ENCODE measurements around the gene CATSPERE.

The CATSPERE gene

DNA sequence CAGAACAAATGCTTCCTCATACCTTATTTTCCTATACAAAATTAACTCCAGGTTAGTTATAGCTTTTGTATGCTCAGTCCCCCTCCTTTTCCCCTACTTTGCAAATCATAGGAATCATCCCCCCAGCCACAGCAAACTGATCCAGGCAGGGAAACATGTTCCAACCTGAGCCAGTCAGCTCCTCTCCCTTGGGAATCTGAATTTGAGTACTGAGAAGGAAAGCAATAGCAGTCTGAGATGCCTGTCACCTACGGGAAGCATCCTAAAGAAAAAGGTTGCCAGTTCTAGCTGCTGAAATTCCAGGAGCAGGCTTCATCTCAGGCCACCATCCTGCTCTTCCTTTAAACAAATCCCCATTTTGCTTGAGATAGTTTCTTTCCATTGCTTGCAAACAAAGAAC is 16.2 kb upstream of the CATSPERE start:
- Histone ChIP-seq H3K27me3 (ENCODE audit: insufficient read depth, low read depth, severe bottlenecking) (no peaks in the 10 kb centered on the region), H3K27ac (no peak overlapping the region), H3K4me3 (ENCODE audit: low read depth, low read length) (no peak overlapping the region), H3K36me3 (peaks cover 3% of the 10 kb centered on the region), H3K9me3 (ENCODE audit: severe bottlenecking) (no peaks in the 10 kb centered on the region)
- DNase-seq = no peak
- TF ChIP-seq, protein P1, sequence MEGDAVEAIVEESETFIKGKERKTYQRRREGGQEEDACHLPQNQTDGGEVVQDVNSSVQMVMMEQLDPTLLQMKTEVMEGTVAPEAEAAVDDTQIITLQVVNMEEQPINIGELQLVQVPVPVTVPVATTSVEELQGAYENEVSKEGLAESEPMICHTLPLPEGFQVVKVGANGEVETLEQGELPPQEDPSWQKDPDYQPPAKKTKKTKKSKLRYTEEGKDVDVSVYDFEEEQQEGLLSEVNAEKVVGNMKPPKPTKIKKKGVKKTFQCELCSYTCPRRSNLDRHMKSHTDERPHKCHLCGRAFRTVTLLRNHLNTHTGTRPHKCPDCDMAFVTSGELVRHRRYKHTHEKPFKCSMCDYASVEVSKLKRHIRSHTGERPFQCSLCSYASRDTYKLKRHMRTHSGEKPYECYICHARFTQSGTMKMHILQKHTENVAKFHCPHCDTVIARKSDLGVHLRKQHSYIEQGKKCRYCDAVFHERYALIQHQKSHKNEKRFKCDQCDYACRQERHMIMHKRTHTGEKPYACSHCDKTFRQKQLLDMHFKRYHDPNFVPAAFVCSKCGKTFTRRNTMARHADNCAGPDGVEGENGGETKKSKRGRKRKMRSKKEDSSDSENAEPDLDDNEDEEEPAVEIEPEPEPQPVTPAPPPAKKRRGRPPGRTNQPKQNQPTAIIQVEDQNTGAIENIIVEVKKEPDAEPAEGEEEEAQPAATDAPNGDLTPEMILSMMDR (IDR thresholded peaks at IDR 0.05; ENCODE audit: low read depth, low read length) = no peak

DNA sequence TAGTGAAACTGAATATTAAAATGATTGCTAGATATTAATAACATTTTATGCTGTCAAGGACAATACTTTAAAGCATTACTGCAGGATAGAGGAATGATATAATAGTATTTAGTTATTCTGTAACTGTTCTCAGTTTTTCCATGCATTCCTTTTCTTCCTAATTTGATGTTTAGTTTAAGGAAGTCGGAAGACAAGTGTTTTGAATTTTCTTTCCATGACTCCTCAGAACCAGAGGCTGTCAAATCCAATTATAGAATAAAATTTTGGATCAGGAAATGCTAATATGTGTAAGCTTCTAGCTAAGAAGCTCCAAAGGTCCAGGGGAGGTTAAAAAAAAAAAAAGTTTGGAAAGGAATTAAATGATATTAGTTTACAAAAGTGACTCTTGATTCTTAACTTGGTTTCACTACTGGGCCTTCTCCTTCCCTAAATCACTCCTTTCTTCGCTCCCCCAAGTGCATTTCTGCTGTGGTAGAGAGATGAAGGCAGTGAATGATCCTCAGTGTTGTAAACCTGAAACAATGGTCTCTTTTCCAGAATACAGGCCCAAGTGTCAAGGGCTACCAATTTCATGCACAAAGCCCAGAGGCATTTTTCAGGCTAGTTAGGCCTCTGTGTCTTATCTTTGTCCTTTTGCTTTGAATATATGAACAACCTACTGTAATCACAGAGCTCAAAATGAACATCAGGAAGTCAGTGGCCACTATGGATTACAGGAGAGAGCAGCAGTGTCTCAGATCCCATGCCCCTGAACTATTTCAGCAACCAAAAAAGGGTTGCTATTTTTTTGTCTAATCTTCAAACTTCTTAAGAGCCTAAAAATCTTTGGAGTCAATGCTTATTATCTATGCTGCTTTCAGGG is 15.5 kb upstream of the CATSPERE start:
- Histone ChIP-seq H3K27ac (no peak overlapping the region), H3K4me3 (ENCODE audit: low read depth, low read length) (no peak overlapping the region), H3K9me3 (ENCODE audit: severe bottlenecking) (no peaks in the 10 kb centered on the region), H3K27me3 (ENCODE audit: insufficient read depth, low read depth, severe bottlenecking) (no peaks in the 10 kb centered on the region), H3K36me3 (peaks cover 3% of the 10 kb centered on the region)
- DNase-seq = no peak
- TF ChIP-seq, protein P1 (IDR thresholded peaks at IDR 0.05; ENCODE audit: low read depth, low read length) = no peak

DNA sequence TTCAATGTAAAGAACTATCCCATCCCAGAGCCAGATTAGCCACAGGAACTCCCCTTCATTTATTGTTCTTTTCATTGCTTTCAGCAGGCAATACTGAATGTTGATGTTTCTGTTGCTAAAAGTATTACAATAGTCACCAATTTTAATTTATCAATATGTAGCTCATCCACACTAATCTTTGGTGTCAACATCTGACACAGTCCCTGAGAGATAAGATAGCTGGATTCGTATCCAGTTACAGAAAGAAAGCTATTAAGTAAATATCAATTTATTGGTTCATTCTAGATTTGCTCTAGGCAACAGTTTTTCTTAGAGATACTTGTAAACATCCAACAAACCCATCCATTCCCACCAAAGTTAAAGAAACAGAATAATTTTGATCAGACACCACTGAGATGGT is 14.0 kb upstream of the CATSPERE start:
- TF ChIP-seq, protein P1 (IDR thresholded peaks at IDR 0.05; ENCODE audit: low read depth, low read length) = no peak
- Histone ChIP-seq H3K36me3 (peaks cover 6% of the 10 kb centered on the region), H3K27ac (no peak overlapping the region), H3K27me3 (ENCODE audit: insufficient read depth, low read depth, severe bottlenecking) (no peaks in the 10 kb centered on the region), H3K4me3 (ENCODE audit: low read depth, low read length) (no peak overlapping the region), H3K9me3 (ENCODE audit: severe bottlenecking) (no peaks in the 10 kb centered on the region)
- DNase-seq = no peak

DNA sequence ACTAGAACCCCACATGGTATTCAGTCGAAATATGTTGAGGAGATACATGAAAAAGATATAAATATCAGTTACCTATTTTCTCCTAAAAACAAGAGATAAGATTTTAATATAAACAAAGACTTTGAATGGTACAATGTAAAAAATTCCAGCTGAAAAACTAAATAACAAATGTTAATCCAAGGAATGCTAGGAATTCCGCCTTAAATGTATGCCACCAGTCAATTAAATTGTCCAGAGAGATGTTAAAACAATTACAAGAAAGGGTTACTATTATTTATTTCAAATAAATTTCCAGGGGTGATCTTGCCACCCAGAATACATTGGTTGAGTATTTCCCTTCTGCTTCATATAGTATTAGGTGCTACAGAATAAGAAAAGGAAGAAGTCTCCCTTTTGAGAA is 13.5 kb upstream of the CATSPERE start:
- Histone ChIP-seq H3K36me3 (peaks cover 6% of the 10 kb centered on the region), H3K4me3 (ENCODE audit: low read depth, low read length) (no peak overlapping the region), H3K27me3 (ENCODE audit: insufficient read depth, low read depth, severe bottlenecking) (no peaks in the 10 kb centered on the region), H3K9me3 (ENCODE audit: severe bottlenecking) (no peaks in the 10 kb centered on the region), H3K27ac (no peak overlapping the region)
- TF ChIP-seq, protein P1 (IDR thresholded peaks at IDR 0.05; ENCODE audit: low read depth, low read length) = no peak
- no peak for DNase-seq

DNA sequence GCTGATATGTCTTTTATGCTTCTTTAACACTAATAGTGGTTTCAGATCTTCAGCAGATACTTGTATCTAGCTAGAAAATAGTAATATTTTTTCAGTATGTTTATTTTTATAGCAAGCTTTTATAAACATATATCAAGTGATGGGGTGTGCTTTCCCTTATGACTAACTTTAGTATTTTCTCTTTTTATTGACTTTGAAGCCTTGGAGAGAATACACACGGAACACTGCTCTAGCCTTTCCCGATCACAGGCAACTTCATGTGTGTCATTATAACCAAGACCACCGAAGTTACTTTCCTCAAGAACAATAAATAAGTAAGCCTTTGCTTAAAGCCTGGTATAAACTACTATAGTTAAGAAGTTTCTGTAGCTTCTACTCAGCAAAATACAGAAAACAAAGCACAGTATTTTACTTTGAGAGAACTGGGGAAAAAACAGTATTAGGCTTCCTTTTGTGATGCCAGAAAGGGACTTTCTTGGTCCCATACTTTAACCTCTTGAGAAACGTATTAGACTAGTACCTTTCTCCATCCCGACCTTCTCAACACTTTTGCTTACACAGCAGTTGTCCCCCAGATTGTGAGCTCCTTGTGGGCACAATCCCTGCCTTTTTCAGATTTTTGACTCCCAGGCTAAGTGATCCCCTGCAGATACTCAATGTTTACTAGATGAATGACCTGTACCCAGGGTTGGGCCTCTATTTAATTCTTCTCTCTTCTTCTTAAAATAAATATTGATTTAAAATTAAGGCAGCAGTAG is 12.6 kb upstream of the CATSPERE start:
- DNase-seq = no peak

More for the DNA sequence above, 12.6 kb upstream of the CATSPERE start:
- Histone ChIP-seq H3K9me3 (ENCODE audit: severe bottlenecking) (peaks cover 6% of the 10 kb centered on the region), H3K4me3 (ENCODE audit: low read depth, low read length) (no peak overlapping the region), H3K27ac (no peak overlapping the region), H3K27me3 (ENCODE audit: insufficient read depth, low read depth, severe bottlenecking) (no peaks in the 10 kb centered on the region), H3K36me3 (peaks cover 6% of the 10 kb centered on the region)
- TF ChIP-seq, protein P1 (IDR thresholded peaks at IDR 0.05; ENCODE audit: low read depth, low read length) = no peak

Measured in WERI-Rb-1 (cell line).